CD4-positive, CD25-positive, alpha-beta regulatory T cell (primary cell): ENCODE data around the gene CACNA1S. TPM values are rescaled to one million over a fixed set of nuclear protein-coding genes. Genes with fewer than 3 reads are reported as not detected.

Experiments used
- ATAC-seq, 2 donors: fragments of 150-1000 bp; cut with Tn5 transposase; one replicate each; pipeline ENCODE4 v1.10.0; 2021; ENCODE audit warnings: low read depth in 2 of 2, moderate number of reproducible peaks in 2 of 2, moderate library complexity in 1 of 2
- DNase-seq, 3 donors: peaks; one replicate each; pipeline versions ENCODE4 v3.0.0 to v3.0.0-alpha.2; 2012 to 2022; ENCODE audit warnings: mixed read lengths in 1 of 3
- H3K27ac ChIP-seq: one replicate; pipeline ENCODE4 v1.7.0; 2013; ENCODE audit warnings: mild to moderate bottlenecking, low read length; ENCODE audit not compliant: insufficient read depth, poor library complexity, severe bottlenecking
- H3K27me3 ChIP-seq: one replicate; pipeline ENCODE4 v1.7.0; 2013; ENCODE audit warnings: low read length; ENCODE audit not compliant: control insufficient read depth, insufficient read depth
- H3K36me3 ChIP-seq: one replicate; pipeline ENCODE4 v1.7.0; 2013; ENCODE audit warnings: mild to moderate bottlenecking, low read length, moderate library complexity; ENCODE audit not compliant: control insufficient read depth, insufficient read depth
- H3K4me1 ChIP-seq: 2 replicates; pipeline ENCODE4 v1.7.0; 2013; ENCODE audit warnings: mild to moderate bottlenecking, low read length; ENCODE audit not compliant: insufficient read depth, control insufficient read depth, poor library complexity, severe bottlenecking
- H3K4me3 ChIP-seq: one replicate; pipeline ENCODE4 v1.7.0; 2013; ENCODE audit warnings: low read depth, mild to moderate bottlenecking, low read length, moderate library complexity
- H3K9me3 ChIP-seq, 2 experiments: 1 replicate in 1 of 2; 2 replicates in 1 of 2; pipeline ENCODE4 v1.7.0; 2013; ENCODE audit warnings: low read length in 2 of 2, mild to moderate bottlenecking in 1 of 2, moderate library complexity in 1 of 2; ENCODE audit not compliant: control insufficient read depth in 2 of 2
- H3K27ac Mint-ChIP-seq, 3 donors: one replicate each; pipeline ENCODE4 v1.8.0; 2020 to 2022; ENCODE audit warnings: mild to moderate bottlenecking in 3 of 3, mixed read lengths in 3 of 3, moderate library complexity in 2 of 3
- H3K27me3 Mint-ChIP-seq: one replicate; pipeline ENCODE4 v1.8.0; 2022; ENCODE audit warnings: mild to moderate bottlenecking, mixed read lengths
- H3K36me3 Mint-ChIP-seq: one replicate; pipeline ENCODE4 v1.8.0; 2020; ENCODE audit warnings: mixed read lengths
- H3K4me1 Mint-ChIP-seq, 4 donors: one replicate each; pipeline ENCODE4 v1.8.0; 2020 to 2022; ENCODE audit warnings: mixed read lengths in 4 of 4, mild to moderate bottlenecking in 1 of 4
- H3K4me3 Mint-ChIP-seq, 4 donors: one replicate each; pipeline ENCODE4 v1.8.0; 2020 to 2022; ENCODE audit warnings: mild to moderate bottlenecking in 4 of 4, mixed read lengths in 4 of 4, moderate library complexity in 3 of 4
- H3K9me3 Mint-ChIP-seq, 7 donors: one replicate each; pipeline ENCODE4 v1.8.0; 2020 to 2022; ENCODE audit warnings: mixed read lengths in 7 of 7, mild to moderate bottlenecking in 3 of 7, moderate library complexity in 2 of 7
- polyA plus RNA-seq, 4 donors: library from polyadenylated mRNA; unstranded; fragments of 300-500 nt; fragmentation: Illumina TruSeq; gene quantifications; one replicate each; pipeline ENCODE4 v1.2.3, GENCODE V29; 2021
- total RNA-seq: library from RNA; stranded (reverse); gene quantifications from one replicate; pipeline ENCODE4 v1.2.3, GENCODE V29; 2022

CACNA1S gene
- total and polyA plus RNA-seq, 5 donors from 2014 or later, result not detected

DNA sequence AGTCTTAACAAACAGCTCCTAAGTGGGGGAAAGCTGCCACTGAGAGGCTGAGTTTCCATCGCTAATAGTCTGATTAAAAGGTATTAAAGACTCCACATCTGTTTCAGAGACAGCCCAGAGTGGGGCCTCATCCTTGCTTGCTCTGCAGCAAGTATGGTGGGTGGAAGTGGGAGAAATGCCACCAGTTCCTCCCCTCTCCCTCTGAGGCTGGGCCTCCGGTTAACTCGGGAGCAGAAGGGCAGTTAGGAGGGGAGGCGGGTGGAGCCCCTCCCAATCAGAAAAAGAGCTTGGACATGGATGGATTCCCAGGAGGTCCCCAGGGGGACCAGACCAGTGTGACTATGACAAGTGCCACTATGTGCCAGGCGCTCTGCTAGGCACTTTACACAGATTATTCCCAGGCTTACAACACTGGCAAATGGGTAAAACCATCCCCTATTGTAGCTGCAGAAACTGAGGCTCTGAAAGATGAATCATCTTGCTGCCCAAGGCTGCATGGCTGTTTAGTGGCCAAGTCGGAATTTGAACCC, 26.1 kb upstream of the CACNA1S start:
- ATAC-seq (no peak), DNase-seq (no peak)
- no peak overlapping the region for H3K4me3 Mint-ChIP-seq
- H3K27ac ChIP-seq, result no peak overlapping the region
- no peaks in the 10 kb centered on the region for H3K9me3 ChIP-seq
- no peaks in the 10 kb centered on the region for H3K9me3 Mint-ChIP-seq
- H3K27me3 Mint-ChIP-seq, result no peaks in the 10 kb centered on the region
- no peaks in the 10 kb centered on the region for H3K27me3 ChIP-seq
- H3K36me3 ChIP-seq, result peaks cover 22% of the 10 kb centered on the region
- no peak overlapping the region for H3K4me3 ChIP-seq
- H3K4me1 Mint-ChIP-seq, result no peaks in the 10 kb centered on the region
- H3K36me3 Mint-ChIP-seq, result peaks cover 36% of the 10 kb centered on the region
- H3K27ac Mint-ChIP-seq, result no peak overlapping the region
- H3K4me1 ChIP-seq, result no peaks in the 10 kb centered on the region

DNA sequence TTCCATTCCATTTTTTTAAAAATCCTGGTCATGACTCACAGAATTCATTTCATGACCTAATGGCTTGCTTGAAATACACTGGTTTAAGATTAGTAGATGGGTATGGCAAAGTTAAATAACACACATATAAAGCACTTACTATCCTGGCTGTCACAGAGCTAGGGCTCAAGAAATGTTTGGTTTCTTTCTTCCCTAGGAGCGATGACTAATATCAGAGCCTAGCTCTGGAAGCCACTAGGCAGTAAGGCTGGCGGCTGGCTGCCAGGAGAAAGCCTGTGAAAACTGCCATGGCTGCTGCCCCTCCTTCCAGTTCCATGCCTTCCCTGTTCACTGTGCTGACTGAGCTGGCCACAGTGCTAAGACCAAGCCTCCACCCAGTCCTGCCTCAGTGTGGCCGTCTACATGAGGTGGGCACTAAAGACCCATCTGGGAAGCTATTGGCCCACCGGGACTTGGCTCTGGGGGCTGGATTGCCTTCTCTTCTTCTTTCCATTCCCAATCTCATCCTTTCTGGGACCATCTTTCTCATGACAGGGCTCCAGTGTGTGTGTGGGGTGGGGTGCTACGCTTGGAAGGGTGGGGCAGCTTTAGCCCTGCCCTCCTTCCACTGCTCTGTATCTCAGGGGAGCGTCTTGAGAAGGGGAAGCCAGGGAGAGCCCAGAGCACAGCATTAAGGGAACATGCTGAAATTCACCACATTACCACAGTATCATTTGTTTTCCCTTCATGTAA, 25.5 kb upstream of the CACNA1S start:
- Mint-ChIP-seq H3K27ac (no peak overlapping the region), H3K4me3 (no peak overlapping the region), H3K36me3 (peaks cover 31% of the 10 kb centered on the region), H3K27me3 (no peaks in the 10 kb centered on the region), H3K4me1 (no peaks in the 10 kb centered on the region), H3K9me3 (peaks cover 0 to 1% (median 0%) of the 10 kb centered on the region in 7 donors)
- Histone ChIP-seq H3K9me3 (no peaks in the 10 kb centered on the region), H3K4me3 (no peak overlapping the region), H3K4me1 (no peaks in the 10 kb centered on the region), H3K36me3 (peaks cover 19% of the 10 kb centered on the region), H3K27ac (no peak overlapping the region), H3K27me3 (no peaks in the 10 kb centered on the region)
- no peak for DNase-seq
- ATAC-seq, result no peak

DNA sequence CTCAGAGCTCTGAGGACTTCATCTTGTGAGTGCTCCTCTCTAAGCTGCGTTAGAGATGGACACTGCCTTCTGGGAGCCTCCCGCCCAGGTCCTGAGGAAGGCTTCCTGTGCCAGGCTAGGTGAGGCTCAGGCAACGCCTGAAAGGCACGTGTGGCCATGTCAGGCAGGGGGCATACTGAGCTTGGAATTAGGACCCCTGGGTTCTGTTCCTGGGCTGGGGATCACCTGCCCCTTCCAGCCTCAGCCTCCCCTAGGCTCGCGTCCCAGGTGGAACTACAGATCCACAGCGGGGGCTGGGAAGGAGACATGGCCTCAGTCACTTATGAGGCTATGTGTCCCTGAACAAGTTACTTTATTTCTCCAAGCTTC, 24.8 kb upstream of the CACNA1S start:
- Mint-ChIP-seq H3K4me3 (no peak overlapping the region), H3K9me3 (peaks cover 0 to 2% (median 0%) of the 10 kb centered on the region in 7 donors), H3K4me1 (no peaks in the 10 kb centered on the region), H3K27me3 (no peaks in the 10 kb centered on the region), H3K36me3 (peaks cover 27% of the 10 kb centered on the region), H3K27ac (no peak overlapping the region)
- H3K36me3 ChIP-seq, result peaks cover 19% of the 10 kb centered on the region
- no peak for ATAC-seq
- H3K27ac ChIP-seq, result no peak overlapping the region
- no peak for DNase-seq
- H3K27me3 ChIP-seq, result no peaks in the 10 kb centered on the region
- H3K4me1 ChIP-seq, result no peaks in the 10 kb centered on the region
- no peak overlapping the region for H3K4me3 ChIP-seq
- H3K9me3 ChIP-seq, result no peaks in the 10 kb centered on the region

- Histone ChIP-seq H3K4me1 (no peaks in the 10 kb centered on the region), H3K27ac (no peak overlapping the region), H3K4me3 (no peak overlapping the region), H3K9me3 (no peaks in the 10 kb centered on the region), H3K36me3 (peaks cover 18% of the 10 kb centered on the region), H3K27me3 (no peaks in the 10 kb centered on the region)
- no peak overlapping the region for H3K4me3 Mint-ChIP-seq
- ATAC-seq (no peak), DNase-seq (no peak)
- no peaks in the 10 kb centered on the region for H3K4me1 Mint-ChIP-seq
- H3K9me3 Mint-ChIP-seq, result peaks cover 0 to 2% (median 0%) of the 10 kb centered on the region in 7 donors
- no peaks in the 10 kb centered on the region for H3K27me3 Mint-ChIP-seq
- H3K36me3 Mint-ChIP-seq, result peaks cover 28% of the 10 kb centered on the region
- no peak overlapping the region for H3K27ac Mint-ChIP-seq
Observed at GRCh38 chr1:201136355-201137023, 24.3 kb upstream of the CACNA1S start.

DNA sequence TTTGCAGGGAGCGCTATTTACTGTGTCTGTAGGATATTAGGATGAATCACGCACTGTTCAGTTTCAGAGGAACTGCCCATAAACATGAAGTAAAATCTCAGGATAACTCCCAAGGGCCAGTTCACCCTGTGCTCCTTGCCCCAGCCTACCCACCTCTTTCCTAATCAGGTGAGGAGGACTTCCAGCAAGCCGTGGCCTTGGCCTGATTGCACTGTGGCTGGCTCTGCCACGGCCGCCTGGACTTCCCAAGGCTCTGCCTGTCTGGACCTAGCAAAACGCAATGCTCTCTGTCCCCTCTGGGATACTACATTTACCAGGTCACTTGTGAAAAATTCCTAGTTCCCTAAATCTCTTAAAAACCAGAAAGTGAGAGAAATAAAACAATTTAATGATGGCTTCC, 22.2 kb upstream of the CACNA1S start:
- H3K27me3 Mint-ChIP-seq, result no peaks in the 10 kb centered on the region
- peaks cover 12% of the 10 kb centered on the region for H3K36me3 ChIP-seq
- peaks cover 20% of the 10 kb centered on the region for H3K36me3 Mint-ChIP-seq
- no peak overlapping the region for H3K4me3 Mint-ChIP-seq
- H3K4me3 ChIP-seq, result no peak overlapping the region
- ATAC-seq, result no peak
- DNase-seq, result no peak
- no peaks in the 10 kb centered on the region for H3K4me1 Mint-ChIP-seq
- H3K27ac ChIP-seq, result no peak overlapping the region
- peaks cover 0 to 2% (median 0%) of the 10 kb centered on the region in 7 donors for H3K9me3 Mint-ChIP-seq
- no peak overlapping the region for H3K27ac Mint-ChIP-seq
- H3K27me3 ChIP-seq, result no peaks in the 10 kb centered on the region
- no peaks in the 10 kb centered on the region for H3K9me3 ChIP-seq
- no peaks in the 10 kb centered on the region for H3K4me1 ChIP-seq

- H3K27me3 Mint-ChIP-seq, result no peaks in the 10 kb centered on the region
- peaks cover 12% of the 10 kb centered on the region for H3K36me3 Mint-ChIP-seq
- H3K4me3 ChIP-seq, result no peak overlapping the region
- no peaks in the 10 kb centered on the region for H3K27me3 ChIP-seq
- H3K9me3 ChIP-seq, result no peaks in the 10 kb centered on the region
- peak overlapping the region in 1 of 4 donors; percentile 3 for H3K4me3 Mint-ChIP-seq
- ATAC-seq, result no peak
- no peaks in the 10 kb centered on the region for H3K4me1 ChIP-seq
- no peaks in the 10 kb centered on the region for H3K4me1 Mint-ChIP-seq
- no peak overlapping the region for H3K27ac ChIP-seq
- peaks cover 9% of the 10 kb centered on the region for H3K36me3 ChIP-seq
- no peak for DNase-seq
- peaks cover 0 to 2% (median 0%) of the 10 kb centered on the region in 7 donors for H3K9me3 Mint-ChIP-seq
- no peak overlapping the region for H3K27ac Mint-ChIP-seq
Observed at GRCh38 chr1:201131398-201131797, 19.2 kb upstream of the CACNA1S start.

GRCh38 chr1:201128962-201129361, 16.7 kb upstream of the CACNA1S start:
- Histone ChIP-seq H3K36me3 (no peaks in the 10 kb centered on the region), H3K4me1 (no peaks in the 10 kb centered on the region), H3K4me3 (no peak overlapping the region), H3K27me3 (no peaks in the 10 kb centered on the region), H3K27ac (no peak overlapping the region), H3K9me3 (no peaks in the 10 kb centered on the region)
- DNase-seq, result no peak
- no peak for ATAC-seq
- Mint-ChIP-seq H3K4me1 (no peaks in the 10 kb centered on the region), H3K4me3 (no peak overlapping the region), H3K27me3 (peaks cover 12% of the 10 kb centered on the region), H3K27ac (no peak overlapping the region), H3K9me3 (peaks cover 0 to 2% (median 0%) of the 10 kb centered on the region in 7 donors), H3K36me3 (peaks cover 4% of the 10 kb centered on the region)
